ENCODE results near the gene KLK8. TPM values are rescaled to one million over a fixed set of nuclear protein-coding genes. Genes with fewer than 3 reads are reported as not detected.

KLK8 gene
- total RNA-seq, 1 donor from 2014 or later, result not detected

DNA sequence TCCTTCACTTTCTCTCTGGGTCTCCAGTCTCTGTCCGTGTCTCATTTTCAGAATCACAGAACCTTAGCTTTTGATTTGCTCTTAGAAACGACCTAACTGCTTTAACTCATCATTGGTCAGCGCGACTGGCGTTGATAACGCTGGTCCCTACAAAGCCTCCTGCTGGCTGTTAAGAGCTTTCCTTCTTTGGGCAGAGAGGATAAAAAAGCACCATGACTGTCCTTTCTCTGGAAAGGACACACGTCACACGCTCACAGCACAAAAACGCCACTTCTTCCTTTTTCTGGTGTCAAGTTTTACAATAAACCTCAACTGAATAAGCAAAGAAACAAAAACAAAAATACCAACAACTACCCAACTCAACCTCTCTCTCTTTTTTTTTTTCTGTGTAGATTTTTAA, 35.1 kb upstream of the KLK8 start:
- Mint-ChIP-seq H3K4me1 (ENCODE audit: unreplicated experiment) (no peaks in the 10 kb centered on the region), H3K36me3 (ENCODE audit: low read depth, unreplicated experiment) (no peaks in the 10 kb centered on the region), H3K27ac (ENCODE audit: unreplicated experiment) (no peak overlapping the region), H3K27me3 (ENCODE audit: unreplicated experiment) (peaks cover 8% of the 10 kb centered on the region), H3K4me3 (ENCODE audit: unreplicated experiment) (no peak overlapping the region), H3K9me3 (ENCODE audit: unreplicated experiment) (no peaks in the 10 kb centered on the region)
- TF ChIP-seq CTCF (IDR thresholded peaks at IDR 0.05; ENCODE audit: unreplicated experiment), result no peak
- no peak for DNase-seq (ENCODE audit: low spot score)

- H3K27ac Mint-ChIP-seq (ENCODE audit: unreplicated experiment), result peak within 1 kb of the TSS; percentile 44
- H3K27me3 Mint-ChIP-seq (ENCODE audit: unreplicated experiment), result peaks cover 10% of the 10 kb centered on the region
These were observed 33.3 kb upstream of the KLK8 start, which contains the start of gene KLK12 for GRCh38 chr19:51034704-51035103. Gene KLK12 (minus strand): TSS chr19:51035002. CDS start chr19:51034621, 381 bp downstream.

DNA sequence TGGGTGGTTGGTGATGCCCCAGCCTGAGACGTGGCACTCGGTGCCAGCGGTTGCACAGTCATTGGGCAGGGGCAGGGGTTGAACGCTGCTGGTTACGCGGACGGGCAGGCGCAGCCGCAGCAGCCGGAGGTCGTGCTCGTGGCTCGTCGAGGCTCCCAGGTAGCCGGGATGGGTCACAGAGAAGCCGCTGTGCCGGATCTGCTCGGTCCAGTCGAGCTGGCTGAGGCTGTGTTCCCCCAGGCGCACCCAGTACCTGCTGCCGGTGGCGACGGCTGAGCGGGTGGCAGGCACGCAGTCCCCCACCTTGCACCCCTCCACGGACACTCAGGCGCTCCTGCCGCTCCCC, 30.4 kb upstream of the KLK8 start:
- Mint-ChIP-seq H3K4me1 (ENCODE audit: unreplicated experiment) (peaks cover under 1% of the 10 kb centered on the region), H3K9me3 (ENCODE audit: unreplicated experiment) (no peaks in the 10 kb centered on the region), H3K4me3 (ENCODE audit: unreplicated experiment) (no peak overlapping the region), H3K27ac (ENCODE audit: unreplicated experiment) (no peak overlapping the region), H3K36me3 (ENCODE audit: low read depth, unreplicated experiment) (no peaks in the 10 kb centered on the region), H3K27me3 (ENCODE audit: unreplicated experiment) (peaks cover 11% of the 10 kb centered on the region)
- TF ChIP-seq CTCF (IDR thresholded peaks at IDR 0.05; ENCODE audit: unreplicated experiment), result no peak
- no peak for DNase-seq (ENCODE audit: low spot score)

More at GRCh38 chr19:51034704-51035103, 33.3 kb upstream of the KLK8 start, which contains the start of gene KLK12:
- H3K36me3 Mint-ChIP-seq (ENCODE audit: low read depth, unreplicated experiment), result no peaks in the 10 kb centered on the region
- DNase-seq (ENCODE audit: low spot score), result no peak
- TF ChIP-seq CTCF (IDR thresholded peaks at IDR 0.05; ENCODE audit: unreplicated experiment), result no peak
- no peaks in the 10 kb centered on the region for H3K9me3 Mint-ChIP-seq (ENCODE audit: unreplicated experiment)
- H3K4me3 Mint-ChIP-seq (ENCODE audit: unreplicated experiment), result no peak within 1 kb of the TSS
- no peaks in the 10 kb centered on the region for H3K4me1 Mint-ChIP-seq (ENCODE audit: unreplicated experiment)

GRCh38 chr19:51031220-51031879, 29.9 kb upstream of the KLK8 start:
- Mint-ChIP-seq H3K27ac (ENCODE audit: unreplicated experiment) (no peak overlapping the region), H3K27me3 (ENCODE audit: unreplicated experiment) (peaks cover 11% of the 10 kb centered on the region), H3K9me3 (ENCODE audit: unreplicated experiment) (no peaks in the 10 kb centered on the region), H3K4me3 (ENCODE audit: unreplicated experiment) (no peak overlapping the region), H3K4me1 (ENCODE audit: unreplicated experiment) (peaks cover 2% of the 10 kb centered on the region), H3K36me3 (ENCODE audit: low read depth, unreplicated experiment) (no peaks in the 10 kb centered on the region)
- no peak for DNase-seq (ENCODE audit: low spot score)
- no peak for TF ChIP-seq CTCF (IDR thresholded peaks at IDR 0.05; ENCODE audit: unreplicated experiment)

GRCh38 chr19:51030631-51031030, 29.2 kb upstream of the KLK8 start:
- DNase-seq (ENCODE audit: low spot score), result no peak
- no peak overlapping the region for H3K27ac Mint-ChIP-seq (ENCODE audit: unreplicated experiment)
- no peaks in the 10 kb centered on the region for H3K9me3 Mint-ChIP-seq (ENCODE audit: unreplicated experiment)
- H3K4me1 Mint-ChIP-seq (ENCODE audit: unreplicated experiment), result peaks cover 2% of the 10 kb centered on the region
- H3K36me3 Mint-ChIP-seq (ENCODE audit: low read depth, unreplicated experiment), result no peaks in the 10 kb centered on the region
- no peak for TF ChIP-seq CTCF (IDR thresholded peaks at IDR 0.05; ENCODE audit: unreplicated experiment)
- peaks cover 8% of the 10 kb centered on the region for H3K27me3 Mint-ChIP-seq (ENCODE audit: unreplicated experiment)
- no peak overlapping the region for H3K4me3 Mint-ChIP-seq (ENCODE audit: unreplicated experiment)
